HG03066 (cell line): ENCODE measurements around the gene CASP10.
"Not testable (repeated sequence)": the region's sequence is repeated elsewhere in the genome, so short reads cannot be mapped to it uniquely, and the experiment has no call there.

ENCODE experiments used
- ATAC-seq: cut with Tn5 transposase; IDR thresholded peaks from one replicate; pipeline ENCODE4 v1.9.1; 2021; ENCODE audit warnings: low read depth; ENCODE audit not compliant: unreplicated experiment

The CASP10 gene

GRCh38 chr2:201154615-201155399, 28.1 kb upstream of the CASP10 start:
- ATAC-seq, result no peak

DNA sequence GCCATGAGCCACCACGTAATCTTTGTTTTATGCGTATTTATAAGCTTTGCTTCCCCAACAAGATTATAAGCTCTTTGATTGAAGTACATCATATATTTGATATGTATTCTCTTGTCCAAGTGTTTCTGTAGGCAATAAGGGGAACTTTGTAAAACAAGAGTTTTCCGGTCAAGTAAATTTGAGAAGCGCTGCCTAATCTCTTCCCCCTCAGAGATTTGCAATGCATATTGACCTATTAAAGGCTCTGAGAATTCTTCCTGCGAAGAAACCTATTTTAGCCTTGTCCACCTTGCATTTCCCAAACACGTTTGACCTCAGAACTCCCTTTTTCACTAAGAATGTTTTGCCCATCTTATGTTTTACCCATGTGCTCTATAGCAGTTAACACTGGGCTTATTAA, 26.9 kb upstream of the CASP10 start:
- ATAC-seq, result no peak

DNA sequence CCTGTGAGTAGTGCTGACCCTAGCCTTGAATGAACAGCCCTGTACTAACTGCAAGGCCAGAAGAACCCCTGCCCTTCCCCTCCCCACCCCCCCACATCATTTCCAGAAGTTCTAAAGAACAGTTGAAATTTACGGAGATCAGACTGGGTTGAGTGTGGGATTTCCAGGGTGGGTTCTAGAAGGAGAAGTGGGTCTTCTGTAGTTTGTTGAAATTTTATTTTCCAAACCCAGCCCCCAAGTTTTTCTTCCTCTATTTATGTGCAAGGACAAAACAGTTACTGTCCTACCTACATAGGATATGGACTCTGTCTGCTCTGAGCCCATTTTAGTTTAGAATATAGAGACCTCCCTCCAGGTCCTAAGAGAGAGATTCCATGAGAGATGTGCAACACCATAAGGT, 26.3 kb upstream of the CASP10 start:
- no peak for ATAC-seq

DNA sequence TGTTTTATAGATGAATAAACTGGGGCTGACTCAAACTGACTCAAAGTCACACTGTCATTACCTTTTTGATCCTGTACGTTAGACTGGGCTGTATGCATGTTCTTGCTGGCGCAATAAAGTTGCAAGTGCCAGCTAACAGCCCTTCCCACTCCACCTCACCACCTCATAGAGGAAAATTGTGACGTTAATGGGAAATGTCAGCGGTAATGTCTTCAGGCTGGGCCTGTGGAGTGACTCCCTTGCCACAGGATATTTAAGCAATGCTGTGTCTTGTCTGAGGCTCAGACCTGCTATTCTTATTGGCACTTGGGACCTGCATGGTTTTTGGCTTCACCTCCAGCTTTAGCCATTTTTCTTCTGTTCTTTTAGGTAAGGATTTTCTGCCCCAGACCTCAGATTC, 25.2 kb upstream of the CASP10 start:
- no peak for ATAC-seq

GRCh38 chr2:201158111-201158929, 24.6 kb upstream of the CASP10 start:
- peak; percentile 98 for ATAC-seq

DNA sequence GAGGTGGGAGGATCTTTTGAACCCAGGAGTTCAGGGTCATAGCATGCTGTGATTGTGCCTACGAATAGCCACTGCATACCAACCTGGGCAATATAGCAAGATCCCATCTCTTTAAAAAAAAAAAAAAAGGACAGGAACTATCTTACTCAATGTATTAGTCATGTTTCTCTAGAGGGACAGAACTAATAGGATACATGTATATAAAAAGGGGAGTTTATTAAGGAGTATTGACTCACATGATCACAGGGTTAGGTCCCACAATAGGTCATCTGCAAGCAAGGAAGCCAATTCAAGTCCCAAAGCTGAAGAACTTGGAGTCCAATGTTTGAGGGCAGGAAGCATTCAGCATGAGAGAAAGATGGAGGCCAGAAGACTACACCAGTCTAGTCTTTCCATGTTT, 18.8 kb upstream of the CASP10 start:
- no peak for ATAC-seq

DNA sequence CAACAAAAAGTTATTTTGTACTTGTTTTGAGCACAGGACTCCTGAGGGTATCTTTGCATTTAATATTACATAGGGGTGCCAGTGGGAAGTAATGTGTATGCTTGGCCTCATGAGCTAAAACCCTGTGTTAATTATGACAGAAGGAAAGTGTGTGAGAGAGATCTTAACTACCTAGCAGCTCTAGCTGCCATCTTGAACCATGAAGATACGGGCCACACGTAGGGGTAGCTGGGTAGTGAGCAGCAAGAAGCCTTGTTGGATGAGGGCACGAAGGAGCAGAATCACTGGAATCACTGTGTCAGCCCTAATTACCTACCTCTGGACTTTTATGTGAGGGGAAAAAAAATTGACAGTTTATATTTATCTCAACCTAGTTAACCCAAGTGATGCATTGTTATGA, 15.4 kb upstream of the CASP10 start:
- ATAC-seq, result no peak

GRCh38 chr2:201168496-201168895, 14.4 kb upstream of the CASP10 start:
- not testable (repeated sequence) for ATAC-seq

DNA sequence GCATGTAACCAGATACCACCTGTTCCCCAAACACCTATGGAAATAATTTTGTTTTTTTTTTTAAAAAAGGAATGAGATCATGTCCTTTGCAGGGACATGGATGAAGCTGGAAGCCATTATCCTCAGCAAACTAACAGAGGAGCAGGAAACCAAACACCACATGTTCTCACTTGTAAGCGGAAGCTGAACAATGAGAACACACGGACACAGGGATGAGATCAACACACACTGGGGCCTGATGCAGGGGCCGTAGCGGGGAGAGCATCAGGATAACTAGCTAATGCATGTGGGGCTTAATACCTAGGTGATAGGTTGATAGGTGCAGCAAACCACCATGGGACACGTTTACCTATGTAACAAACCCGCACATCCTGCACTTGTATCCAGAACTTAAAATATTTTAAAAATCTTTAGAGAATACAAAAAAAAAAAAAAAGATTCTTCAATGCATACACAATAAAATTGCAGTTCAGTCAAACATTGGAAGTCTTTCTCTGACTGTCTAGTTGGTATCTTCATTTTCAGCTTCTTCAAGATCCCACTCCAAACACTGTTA, 11.6 kb upstream of the CASP10 start:
- ATAC-seq, result no peak

- no peak for ATAC-seq
These were observed 10.7 kb upstream of the CASP10 start for GRCh38 chr2:201172279-201172678.

GRCh38 chr2:201174687-201175086, 8.3 kb upstream of the CASP10 start:
- no peak for ATAC-seq

DNA sequence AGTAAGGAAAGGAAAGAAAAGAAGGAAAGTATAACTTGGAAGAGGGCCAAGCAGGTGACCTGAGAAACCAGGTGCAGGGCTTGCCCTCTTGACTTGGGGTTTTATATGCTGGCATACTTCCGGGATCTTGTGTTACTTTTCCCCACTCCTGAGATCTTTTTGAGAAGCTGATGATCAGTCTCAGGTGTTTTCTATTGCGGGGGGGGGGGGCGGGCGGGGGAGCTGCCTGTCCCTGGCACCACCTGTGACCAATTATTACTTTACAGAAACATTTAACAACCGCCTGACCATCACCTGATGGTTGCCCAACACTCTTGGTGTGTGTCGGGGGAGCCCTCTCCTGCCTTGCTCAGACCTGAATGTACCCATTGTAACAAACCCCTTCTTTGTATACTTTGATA, 6.9 kb upstream of the CASP10 start:
- ATAC-seq, result no peak

- no peak for ATAC-seq
These were observed 2.9 kb upstream of the CASP10 start for GRCh38 chr2:201180010-201180409.

GRCh38 chr2:201183365-201183727, 405 bp downstream of the CASP10 start:
- ATAC-seq, result peak; percentile 21

DNA sequence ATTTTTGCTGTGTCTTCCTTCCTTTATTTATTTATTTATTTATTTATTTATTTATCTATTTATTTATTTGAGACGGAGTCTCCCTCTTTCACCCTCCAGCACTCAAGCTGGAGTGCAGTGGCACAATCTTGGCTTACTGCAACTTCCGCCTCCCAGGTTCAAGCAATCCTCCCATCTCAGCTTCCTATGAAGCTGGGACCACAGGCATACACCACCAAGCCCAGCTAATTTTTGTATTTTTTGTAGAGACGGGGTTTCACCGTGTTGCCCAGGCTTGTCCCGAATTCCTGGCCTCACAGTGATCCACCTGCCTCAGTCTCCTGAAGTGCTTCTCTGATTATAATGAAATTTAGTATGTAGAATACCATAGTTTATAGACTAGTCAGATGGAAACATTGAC, 894 bp downstream of the CASP10 start:
- ATAC-seq, result not testable (repeated sequence)

DNA sequence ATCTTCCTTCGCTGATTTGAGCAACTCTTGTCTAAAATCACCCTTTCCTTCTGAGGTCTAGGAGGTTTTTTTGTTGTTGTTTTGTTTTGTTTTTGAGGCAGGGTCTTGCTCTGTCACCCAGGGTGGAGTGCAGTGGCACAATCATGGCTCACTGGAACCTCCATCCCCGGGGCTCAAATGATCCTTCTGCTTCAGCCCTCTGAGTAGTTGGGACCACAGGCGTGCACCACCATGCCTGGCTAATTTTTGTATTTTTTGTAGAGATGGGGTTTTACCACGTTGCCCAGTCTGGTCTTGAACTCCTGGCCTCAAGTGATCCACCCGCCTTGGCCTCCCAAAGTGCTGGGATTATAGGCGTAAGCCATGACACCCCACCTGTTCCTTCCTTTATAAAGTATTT, 1.3 kb downstream of the CASP10 start:
- not testable (repeated sequence) for ATAC-seq

DNA sequence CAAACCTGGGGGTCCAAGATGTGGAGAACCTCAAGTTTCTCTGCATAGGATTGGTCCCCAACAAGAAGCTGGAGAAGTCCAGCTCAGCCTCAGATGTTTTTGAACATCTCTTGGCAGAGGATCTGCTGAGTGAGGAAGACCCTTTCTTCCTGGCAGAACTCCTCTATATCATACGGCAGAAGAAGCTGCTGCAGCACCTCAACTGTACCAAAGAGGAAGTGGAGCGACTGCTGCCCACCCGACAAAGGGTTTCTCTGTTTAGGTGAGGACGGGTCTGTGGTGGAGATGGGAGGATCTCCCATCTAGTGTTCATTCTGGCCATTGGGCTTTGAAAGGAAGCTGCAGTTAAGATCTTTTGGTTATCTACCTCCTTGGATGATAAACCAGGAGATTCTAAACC, 2.9 kb downstream of the CASP10 start:
- no peak for ATAC-seq

DNA sequence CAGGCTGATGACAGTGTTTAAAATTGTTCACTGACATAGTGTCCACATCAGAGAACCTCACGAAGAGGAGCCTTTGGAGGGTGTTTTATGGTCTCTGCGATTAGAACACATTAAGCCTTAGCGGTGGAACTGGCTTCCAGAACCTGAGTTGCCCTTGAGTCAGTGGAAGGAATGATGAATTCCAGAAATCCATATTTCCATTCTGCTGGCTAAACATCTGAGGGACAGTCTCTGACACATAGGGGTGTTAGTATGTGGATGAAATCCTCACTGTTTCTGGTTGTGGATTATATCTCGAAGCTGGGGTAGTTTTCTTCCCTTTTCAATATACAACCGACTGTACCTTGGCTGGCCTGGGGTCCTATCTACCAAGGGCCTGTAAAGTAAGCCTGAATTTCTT, 4.0 kb downstream of the CASP10 start:
- no peak for ATAC-seq

- no peak for ATAC-seq
These were observed 5.5 kb downstream of the CASP10 start for GRCh38 chr2:201188449-201188848.

GRCh38 chr2:201191132-201191875, 8.4 kb downstream of the CASP10 start:
- peak; percentile 44 for ATAC-seq

GRCh38 chr2:201194097-201194496, 11.2 kb downstream of the CASP10 start:
- ATAC-seq, result peak; percentile 90
